Astrocyte of the spinal cord (primary cell): ENCODE data around the gene TENT5C.

Source experiments
- DNase-seq: peaks from one replicate; pipeline ENCODE4 v3.0.0; 2011; ENCODE audit warnings: low read depth, low spot score
- H3K4me3 ChIP-seq: 2 replicates; pipeline ENCODE4 v1.5.1; 2011; ENCODE audit warnings: low read depth, mild to moderate bottlenecking, low read length, moderate library complexity
- in situ Hi-C: cut with HindIII; loops from 2 replicates; pipeline ENCODE4 v1.10.0; 2017; ENCODE audit warnings: low sequenced_read_pairs
- TF ChIP-seq, protein P1 (sequence below): IDR thresholded peaks from 2 replicates; pipeline ENCODE4 v1.5.1; 2012; ENCODE audit warnings: low read depth, mild to moderate bottlenecking, low read length, inconsistent platforms

The TENT5C gene

GRCh38 chr1:117631359-117632160 is 25.7 kb downstream of the TENT5C start:
- TF ChIP-seq, protein P1, sequence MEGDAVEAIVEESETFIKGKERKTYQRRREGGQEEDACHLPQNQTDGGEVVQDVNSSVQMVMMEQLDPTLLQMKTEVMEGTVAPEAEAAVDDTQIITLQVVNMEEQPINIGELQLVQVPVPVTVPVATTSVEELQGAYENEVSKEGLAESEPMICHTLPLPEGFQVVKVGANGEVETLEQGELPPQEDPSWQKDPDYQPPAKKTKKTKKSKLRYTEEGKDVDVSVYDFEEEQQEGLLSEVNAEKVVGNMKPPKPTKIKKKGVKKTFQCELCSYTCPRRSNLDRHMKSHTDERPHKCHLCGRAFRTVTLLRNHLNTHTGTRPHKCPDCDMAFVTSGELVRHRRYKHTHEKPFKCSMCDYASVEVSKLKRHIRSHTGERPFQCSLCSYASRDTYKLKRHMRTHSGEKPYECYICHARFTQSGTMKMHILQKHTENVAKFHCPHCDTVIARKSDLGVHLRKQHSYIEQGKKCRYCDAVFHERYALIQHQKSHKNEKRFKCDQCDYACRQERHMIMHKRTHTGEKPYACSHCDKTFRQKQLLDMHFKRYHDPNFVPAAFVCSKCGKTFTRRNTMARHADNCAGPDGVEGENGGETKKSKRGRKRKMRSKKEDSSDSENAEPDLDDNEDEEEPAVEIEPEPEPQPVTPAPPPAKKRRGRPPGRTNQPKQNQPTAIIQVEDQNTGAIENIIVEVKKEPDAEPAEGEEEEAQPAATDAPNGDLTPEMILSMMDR, result no peak
- DNase-seq, result no peak
- no peak overlapping the region for H3K4me3 ChIP-seq
- in situ Hi-C loops, result no loop called here

DNA sequence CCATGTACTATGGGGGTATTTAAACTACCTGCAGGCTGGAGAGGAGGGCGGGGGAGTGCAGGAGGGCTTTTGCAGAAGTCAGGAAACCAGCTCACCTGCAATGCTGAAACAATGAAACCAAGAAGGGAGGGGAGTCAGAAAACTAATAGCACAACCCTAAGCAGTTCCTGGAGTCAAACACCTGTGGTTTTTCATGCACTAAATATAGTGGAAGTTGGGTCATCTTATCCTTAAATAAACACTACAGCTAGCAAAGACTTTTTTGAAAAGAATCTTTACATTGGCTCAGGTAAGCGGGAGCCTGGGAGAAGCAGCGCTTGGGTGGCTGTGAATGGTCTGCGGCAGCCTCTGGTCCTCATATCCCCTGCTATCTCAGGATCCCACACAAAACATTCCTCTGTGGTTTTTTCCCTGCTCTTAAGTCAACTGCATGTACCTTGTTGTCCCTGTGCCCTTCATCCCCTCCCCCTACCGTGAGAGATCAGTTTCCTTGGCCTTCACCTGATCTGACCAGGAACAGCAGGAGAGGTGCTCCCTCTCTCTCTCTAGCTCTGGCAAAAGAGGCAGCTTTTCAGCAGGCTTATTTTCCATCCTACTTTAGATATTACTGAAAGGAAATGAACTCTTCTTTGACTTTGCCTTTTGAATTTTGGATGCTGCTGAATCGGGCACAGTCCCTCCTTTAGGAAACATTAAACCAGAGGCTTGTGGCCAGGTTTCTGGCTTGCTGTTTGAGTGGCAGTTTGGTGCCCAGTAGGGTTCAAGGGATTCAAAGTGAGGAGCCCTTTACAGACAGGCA is 26.6 kb downstream of the TENT5C start:
- TF ChIP-seq, protein P1, result no peak
- DNase-seq, result no peak
- H3K4me3 ChIP-seq, result no peak overlapping the region
- in situ Hi-C loops, result no loop called here

- DNase-seq, result no peak
- no peak overlapping the region for H3K4me3 ChIP-seq
- in situ Hi-C loops, result no loop called here
- TF ChIP-seq, protein P1, result no peak
Measured at GRCh38 chr1:117633068-117633345, 27.2 kb downstream of the TENT5C start.

- in situ Hi-C loops, result no loop called here
- no peak for DNase-seq
- no peak overlapping the region for H3K4me3 ChIP-seq
- TF ChIP-seq, protein P1, result no peak
Measured at GRCh38 chr1:117633423-117633822, 27.6 kb downstream of the TENT5C start.

DNA sequence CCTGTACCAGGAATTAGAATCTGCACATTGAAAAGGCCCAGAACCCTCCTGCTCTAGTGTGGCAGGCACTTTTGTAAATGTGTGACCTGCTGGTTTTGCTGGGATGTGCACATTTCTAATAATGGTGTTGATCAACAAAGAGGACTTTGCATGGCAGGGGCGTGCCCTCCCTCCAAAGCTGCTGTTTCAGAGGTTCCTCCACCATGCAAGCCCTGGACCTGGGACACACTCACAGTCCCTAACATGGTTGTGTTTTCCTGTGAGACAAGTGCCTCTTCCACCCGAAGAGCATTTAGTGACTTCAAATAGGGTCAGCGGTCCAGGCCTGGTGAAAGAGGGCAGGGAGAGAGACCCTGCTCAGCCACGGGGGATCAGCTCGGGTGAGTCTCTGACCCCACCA is 28.1 kb downstream of the TENT5C start:
- TF ChIP-seq, protein P1, result no peak
- no peak for DNase-seq
- H3K4me3 ChIP-seq, result no peak overlapping the region
- in situ Hi-C loops, result no loop called here

- in situ Hi-C loops, result no loop called here
- DNase-seq, result no peak
- H3K4me3 ChIP-seq, result no peak overlapping the region
- TF ChIP-seq, protein P1, result no peak
Measured at GRCh38 chr1:117634631-117635030, 28.8 kb downstream of the TENT5C start.
